Measurements from ENCODE around the gene SKI. TPM values are rescaled to one million over a fixed set of nuclear protein-coding genes. Genes with fewer than 3 reads are reported as not detected.

Gene SKI
- total and polyA plus RNA-seq, 7 donors, result 7.7 to 32.1 (median 21.4) TPM

DNA sequence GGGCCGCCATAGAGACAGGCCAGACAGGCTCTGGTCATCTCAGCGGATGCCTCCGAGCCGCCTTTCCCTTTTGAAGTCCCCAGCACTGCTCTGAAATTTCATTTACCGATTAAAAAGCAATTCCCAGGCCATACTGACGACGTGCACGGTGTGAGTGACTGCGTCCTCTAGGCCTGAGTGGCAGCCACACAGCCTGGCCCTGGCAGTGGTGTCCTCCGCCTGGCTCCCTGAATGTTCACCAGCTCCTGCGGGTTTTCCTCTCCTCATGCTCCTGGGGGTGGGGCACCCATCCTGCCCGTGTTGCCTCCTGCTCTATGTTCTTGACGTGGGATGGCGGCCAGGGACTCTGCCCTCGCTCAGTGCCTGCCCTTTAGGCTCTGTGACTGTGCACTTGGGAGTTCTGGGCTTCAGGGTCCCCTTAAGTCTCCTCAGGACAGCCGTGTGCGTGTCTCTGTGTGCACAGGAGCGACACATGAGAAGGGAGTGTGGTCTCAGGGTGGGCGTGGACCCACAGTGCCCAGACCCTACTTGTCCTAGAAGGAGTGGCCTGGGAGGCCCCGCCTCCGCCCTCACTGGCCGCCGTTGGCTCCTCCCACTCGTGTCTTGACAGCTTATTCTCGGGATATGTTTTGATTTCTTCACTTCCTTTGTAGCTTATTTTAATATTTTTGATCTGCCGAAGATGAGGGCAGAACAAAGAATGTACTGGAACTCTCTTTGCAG is 3.6 kb downstream of the SKI start:
- Histone ChIP-seq H3K4me1 (peaks cover 64% of the 10 kb centered on the region), H3K27me3 (ENCODE audit: insufficient read depth in 3 of 3, low read length in 2 of 3) (no peaks in the 10 kb centered on the region), H3K36me3 (ENCODE audit: insufficient read depth in 1 of 2, low read depth in 1 of 2) (no peaks in the 10 kb centered on the region), H3K4me3 (peak overlapping the region; percentile 71), H3K9me3 (no peaks in the 10 kb centered on the region), H3K27ac (peak overlapping the region; percentile 89)
- TF ChIP-seq, protein P1, sequence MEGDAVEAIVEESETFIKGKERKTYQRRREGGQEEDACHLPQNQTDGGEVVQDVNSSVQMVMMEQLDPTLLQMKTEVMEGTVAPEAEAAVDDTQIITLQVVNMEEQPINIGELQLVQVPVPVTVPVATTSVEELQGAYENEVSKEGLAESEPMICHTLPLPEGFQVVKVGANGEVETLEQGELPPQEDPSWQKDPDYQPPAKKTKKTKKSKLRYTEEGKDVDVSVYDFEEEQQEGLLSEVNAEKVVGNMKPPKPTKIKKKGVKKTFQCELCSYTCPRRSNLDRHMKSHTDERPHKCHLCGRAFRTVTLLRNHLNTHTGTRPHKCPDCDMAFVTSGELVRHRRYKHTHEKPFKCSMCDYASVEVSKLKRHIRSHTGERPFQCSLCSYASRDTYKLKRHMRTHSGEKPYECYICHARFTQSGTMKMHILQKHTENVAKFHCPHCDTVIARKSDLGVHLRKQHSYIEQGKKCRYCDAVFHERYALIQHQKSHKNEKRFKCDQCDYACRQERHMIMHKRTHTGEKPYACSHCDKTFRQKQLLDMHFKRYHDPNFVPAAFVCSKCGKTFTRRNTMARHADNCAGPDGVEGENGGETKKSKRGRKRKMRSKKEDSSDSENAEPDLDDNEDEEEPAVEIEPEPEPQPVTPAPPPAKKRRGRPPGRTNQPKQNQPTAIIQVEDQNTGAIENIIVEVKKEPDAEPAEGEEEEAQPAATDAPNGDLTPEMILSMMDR (IDR thresholded peaks at IDR 0.05), result no peak
- ATAC-seq, result no peak
- WGBS, 3 donors, result 34 to 48% (median 44%) methylated on average over 25 to 26 of the region's 26 CpGs
- intact Hi-C loops (cut with DNase I), result loop anchor here (5.0 to 10.0 kb wide), 2 partner anchors 73 to 86 kb away; no protein-coding TSS in a partner anchor
- peak; percentile 88 to 90 for DNase-seq

DNA sequence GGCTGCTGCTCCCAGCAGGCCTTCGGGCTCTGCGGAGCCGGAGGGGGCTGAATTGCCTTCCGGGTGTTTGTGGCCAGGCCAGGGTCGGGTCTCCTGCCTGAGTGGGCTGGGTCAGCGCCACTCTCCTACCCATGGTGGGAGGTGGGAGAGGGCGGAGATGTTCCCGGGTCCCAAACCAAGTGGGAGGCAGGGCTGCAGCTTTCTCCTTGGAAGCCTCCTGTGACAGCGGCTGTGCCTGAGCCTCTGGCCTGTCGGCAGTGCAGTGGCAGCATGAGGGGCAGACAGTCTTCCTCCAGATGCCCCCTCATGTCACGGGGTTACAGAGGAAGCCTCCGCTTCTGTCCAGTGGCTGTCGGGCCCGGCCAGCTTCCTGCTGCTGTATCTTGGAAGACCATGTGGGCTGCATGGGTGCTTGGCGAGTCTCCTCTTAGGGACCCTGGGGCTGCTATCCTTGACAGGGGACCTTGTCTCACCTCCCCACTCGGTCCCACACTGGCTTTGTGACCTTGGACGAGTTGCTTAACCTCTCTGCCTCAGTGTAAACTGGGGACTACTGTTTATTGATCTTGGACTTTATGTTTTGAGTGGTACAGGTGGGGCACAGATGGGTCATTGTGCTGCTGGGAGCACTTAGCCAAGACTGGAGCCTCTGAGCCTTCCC is 4.3 kb downstream of the SKI start:
- Histone ChIP-seq H3K9me3 (no peaks in the 10 kb centered on the region), H3K36me3 (ENCODE audit: insufficient read depth in 1 of 2, low read depth in 1 of 2) (no peaks in the 10 kb centered on the region), H3K27ac (peak overlapping the region; percentile 89), H3K4me3 (peak overlapping the region; percentile 71), H3K4me1 (peaks cover 67% of the 10 kb centered on the region), H3K27me3 (ENCODE audit: insufficient read depth in 3 of 3, low read length in 2 of 3) (no peaks in the 10 kb centered on the region)
- DNase-seq (no peak), ATAC-seq (no peak)
- WGBS, 3 donors, result 47 to 55% (median 47%) methylated on average over 16 to 17 of the region's 17 CpGs
- intact Hi-C loops (cut with DNase I), result loop anchor here (5.0 to 10.0 kb wide), 2 partner anchors 72 to 85 kb away; no protein-coding TSS in a partner anchor
- TF ChIP-seq, protein P1 (IDR thresholded peaks at IDR 0.05), result no peak

DNA sequence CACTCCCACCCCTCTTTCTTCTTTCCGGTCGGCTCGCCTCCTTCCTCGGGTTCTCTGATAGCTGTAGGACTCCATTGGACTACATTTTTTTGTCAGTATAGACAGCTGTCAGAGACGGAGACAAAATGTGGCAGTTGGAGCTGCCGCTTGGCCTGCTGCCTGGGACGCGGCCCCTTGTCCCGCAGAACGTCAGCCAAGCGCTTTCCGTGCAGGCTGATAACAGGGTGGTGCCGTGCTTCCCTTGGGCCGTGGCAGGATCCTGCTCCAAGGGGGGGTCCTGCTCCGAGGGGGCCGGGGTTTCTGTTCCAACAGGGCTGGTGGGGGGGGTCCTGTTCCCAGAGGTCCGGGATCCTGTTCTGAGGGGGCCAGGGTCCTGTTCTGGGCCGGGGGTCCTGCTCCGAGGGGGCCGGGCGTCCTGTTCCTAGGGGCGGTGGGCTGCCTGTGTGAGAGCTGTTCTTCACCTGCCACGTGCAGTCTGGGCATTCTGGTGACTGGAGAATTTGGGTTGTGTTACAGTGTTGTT is 4.9 kb downstream of the SKI start:
- peak in 1 of 2 donors; percentile 59 for DNase-seq
- intact Hi-C loops (cut with DNase I), result loop anchor here (5.0 to 10.0 kb wide), 2 partner anchors 72 to 84 kb away; no protein-coding TSS in a partner anchor
- no peak for ATAC-seq

DNA sequence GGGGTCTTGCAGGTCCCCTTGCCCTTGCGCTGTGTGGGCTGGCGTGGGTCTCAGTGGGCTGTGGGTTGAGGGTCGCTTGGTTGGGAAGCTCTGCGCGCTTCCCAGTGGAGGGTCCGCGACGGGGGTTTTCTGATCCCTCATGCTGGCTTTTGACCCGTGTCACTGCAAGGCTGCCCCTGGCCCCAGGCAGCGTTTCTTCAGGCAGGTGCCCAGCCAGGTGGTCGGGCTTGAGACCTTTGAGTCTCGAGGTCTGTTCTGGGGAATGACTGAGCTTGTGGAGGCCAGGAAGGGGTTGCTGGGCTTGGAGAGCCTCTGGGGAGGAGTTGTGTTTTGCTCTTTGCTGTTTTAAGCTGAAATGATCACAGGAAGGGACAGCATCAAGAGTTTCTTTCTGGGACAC is 5.3 kb downstream of the SKI start:
- DNase-seq (no peak), ATAC-seq (no peak)
- H3K27me3 ChIP-seq (ENCODE audit: insufficient read depth in 3 of 3, low read length in 2 of 3), result no peaks in the 10 kb centered on the region
- intact Hi-C loops (cut with DNase I), result loop anchor here (5.0 to 10.0 kb wide), 2 partner anchors 71 to 84 kb away; no protein-coding TSS in a partner anchor
- H3K4me1 ChIP-seq, result peaks cover 78% of the 10 kb centered on the region
- H3K36me3 ChIP-seq (ENCODE audit: insufficient read depth in 1 of 2, low read depth in 1 of 2), result no peaks in the 10 kb centered on the region
- TF ChIP-seq, protein P1 (IDR thresholded peaks at IDR 0.05), result no peak
- peak overlapping the region; percentile 71 for H3K4me3 ChIP-seq
- WGBS, 3 donors, result 62 to 77% (median 71%) methylated on average over 12 of the region's 12 CpGs
- no peaks in the 10 kb centered on the region for H3K9me3 ChIP-seq
- peak overlapping the region; percentile 34 for H3K27ac ChIP-seq

More for the DNA sequence above, 4.9 kb downstream of the SKI start:
- Histone ChIP-seq H3K4me3 (peak overlapping the region; percentile 71), H3K36me3 (ENCODE audit: insufficient read depth in 1 of 2, low read depth in 1 of 2) (no peaks in the 10 kb centered on the region), H3K4me1 (peaks cover 73% of the 10 kb centered on the region), H3K27me3 (ENCODE audit: insufficient read depth in 3 of 3, low read length in 2 of 3) (no peaks in the 10 kb centered on the region), H3K9me3 (no peaks in the 10 kb centered on the region), H3K27ac (peak overlapping the region; percentile 89)
- WGBS, 3 donors, result 41 to 45% (median 44%) methylated on average over 22 to 23 of the region's 23 CpGs
- TF ChIP-seq, protein P1 (IDR thresholded peaks at IDR 0.05), result no peak
